D721Med (cell line): ENCODE data around the gene TEX9.

Experiments used
- DNase-seq: peaks from one replicate; pipeline ENCODE4 v3.0.0; 2011; ENCODE audit warnings: low spot score; ENCODE audit not compliant: insufficient read length
- FAIRE-seq: peaks from 2 replicates; lab custom pipeline; 2011; peaks lifted over from hg19 to GRCh38; lab: Jason Lieb, UNC
- TF ChIP-seq, protein P1 (sequence below): IDR thresholded peaks from 2 replicates; pipeline ENCODE4 v1.5.1; 2012; ENCODE audit warnings: mild to moderate bottlenecking, control low read depth; ENCODE audit not compliant: insufficient read depth; ENCODE audit errors: missing control alignments

The TEX9 gene

DNA sequence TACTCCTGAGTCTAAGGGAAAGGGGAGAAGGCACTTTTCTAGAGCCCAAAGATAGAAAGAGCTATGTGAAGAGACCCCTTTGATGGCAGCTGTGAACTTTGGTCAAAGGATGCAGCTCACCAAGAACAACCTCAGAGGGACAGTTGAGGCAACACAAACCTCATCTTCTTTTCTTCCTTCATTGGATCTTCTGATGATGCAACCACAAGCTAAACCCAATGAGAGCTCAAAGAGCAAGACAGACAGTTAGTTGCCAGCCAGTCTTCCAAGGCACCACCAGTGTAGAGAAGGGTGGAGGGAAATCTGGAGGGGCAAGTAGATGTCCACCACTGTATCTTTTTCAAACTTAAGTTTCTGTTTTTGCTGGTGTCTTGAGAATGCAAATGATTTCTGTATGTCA is 110.1 kb downstream of the TEX9 start:
- DNase-seq (no peak), FAIRE-seq (no peak)
- TF ChIP-seq, protein P1, sequence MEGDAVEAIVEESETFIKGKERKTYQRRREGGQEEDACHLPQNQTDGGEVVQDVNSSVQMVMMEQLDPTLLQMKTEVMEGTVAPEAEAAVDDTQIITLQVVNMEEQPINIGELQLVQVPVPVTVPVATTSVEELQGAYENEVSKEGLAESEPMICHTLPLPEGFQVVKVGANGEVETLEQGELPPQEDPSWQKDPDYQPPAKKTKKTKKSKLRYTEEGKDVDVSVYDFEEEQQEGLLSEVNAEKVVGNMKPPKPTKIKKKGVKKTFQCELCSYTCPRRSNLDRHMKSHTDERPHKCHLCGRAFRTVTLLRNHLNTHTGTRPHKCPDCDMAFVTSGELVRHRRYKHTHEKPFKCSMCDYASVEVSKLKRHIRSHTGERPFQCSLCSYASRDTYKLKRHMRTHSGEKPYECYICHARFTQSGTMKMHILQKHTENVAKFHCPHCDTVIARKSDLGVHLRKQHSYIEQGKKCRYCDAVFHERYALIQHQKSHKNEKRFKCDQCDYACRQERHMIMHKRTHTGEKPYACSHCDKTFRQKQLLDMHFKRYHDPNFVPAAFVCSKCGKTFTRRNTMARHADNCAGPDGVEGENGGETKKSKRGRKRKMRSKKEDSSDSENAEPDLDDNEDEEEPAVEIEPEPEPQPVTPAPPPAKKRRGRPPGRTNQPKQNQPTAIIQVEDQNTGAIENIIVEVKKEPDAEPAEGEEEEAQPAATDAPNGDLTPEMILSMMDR: no peak
